Neutrophil (primary cell): ENCODE results near the gene UHRF1.

Source experiments
- H3K27ac ChIP-seq: fragments of 200-600 bp; sonication (generic); 2 replicates; pipeline ENCODE4 v1.5.1; 2016; ENCODE audit warnings: mild to moderate bottlenecking, moderate library complexity
- H3K27me3 ChIP-seq: fragments of 200-600 bp; sonication (generic); 2 replicates; pipeline ENCODE4 v1.6.0; 2016; ENCODE audit warnings: mild to moderate bottlenecking
- H3K36me3 ChIP-seq: fragments of 200-600 bp; sonication (generic); 2 replicates; pipeline ENCODE4 v1.5.1; 2017
- H3K4me1 ChIP-seq, 2 experiments: fragments of 200-600 bp in 1 of 2; sonication (generic) in 1 of 2; 1 replicate in 1 of 2; 2 replicates in 1 of 2; pipeline versions ENCODE4 v1.5.1 to v1.6.1; 2013 to 2016; ENCODE audit warnings: low read depth in 1 of 2, low read length in 1 of 2, mild to moderate bottlenecking in 1 of 2, moderate library complexity in 1 of 2; ENCODE audit not compliant: control insufficient read depth in 1 of 2, insufficient read depth in 1 of 2
- H3K4me3 ChIP-seq, 2 experiments: fragments of 200-600 bp in 1 of 2; sonication (generic) in 1 of 2; 1 replicate in 1 of 2; 2 replicates in 1 of 2; pipeline ENCODE4 v1.5.1; 2013 to 2016; ENCODE audit warnings: low read depth in 1 of 2, low read length in 1 of 2, mild to moderate bottlenecking in 1 of 2, moderate library complexity in 1 of 2
- H3K9me3 ChIP-seq: fragments of 200-600 bp; sonication (generic); 2 replicates; pipeline ENCODE4 v1.5.1; 2016
- CTCF ChIP-seq: fragments of 200-600 bp; sonication (generic); IDR thresholded peaks from 2 replicates; pipeline ENCODE4 v1.5.1; 2016; ENCODE audit warnings: antibody characterized with exemption

UHRF1 gene

GRCh38 chr19:4984438-4984990 lies 75.2 kb downstream of the UHRF1 start:
- H3K4me3 ChIP-seq, result no peak overlapping the region
- TF ChIP-seq CTCF, result no peak
- H3K27me3 ChIP-seq, result no peaks in the 10 kb centered on the region
- no peaks in the 10 kb centered on the region for H3K9me3 ChIP-seq
- peaks cover 7 to 18% of the 10 kb centered on the region in 2 experiments for H3K4me1 ChIP-seq
- H3K27ac ChIP-seq, result no peak overlapping the region
- H3K36me3 ChIP-seq, result peaks cover 24% of the 10 kb centered on the region

- Histone ChIP-seq H3K36me3 (peaks cover 24% of the 10 kb centered on the region), H3K4me1 (peaks cover 0 to 13% of the 10 kb centered on the region in 2 experiments), H3K27me3 (no peaks in the 10 kb centered on the region), H3K9me3 (no peaks in the 10 kb centered on the region), H3K4me3 (no peak overlapping the region), H3K27ac (no peak overlapping the region)
- TF ChIP-seq CTCF, result no peak
Observed at GRCh38 chr19:4985551-4985991, 76.3 kb downstream of the UHRF1 start.

GRCh38 chr19:4986056-4986455 lies 76.8 kb downstream of the UHRF1 start:
- Histone ChIP-seq H3K4me3 (no peak overlapping the region), H3K27me3 (no peaks in the 10 kb centered on the region), H3K9me3 (no peaks in the 10 kb centered on the region), H3K36me3 (peaks cover 24% of the 10 kb centered on the region), H3K4me1 (peaks cover 4 to 12% of the 10 kb centered on the region in 2 experiments), H3K27ac (no peak overlapping the region)
- no peak for TF ChIP-seq CTCF

- no peaks in the 10 kb centered on the region for H3K9me3 ChIP-seq
- H3K27me3 ChIP-seq, result no peaks in the 10 kb centered on the region
- H3K27ac ChIP-seq, result no peak overlapping the region
- H3K4me3 ChIP-seq, result no peak overlapping the region
- H3K4me1 ChIP-seq, result peaks cover 8 to 12% of the 10 kb centered on the region in 2 experiments
- H3K36me3 ChIP-seq, result peaks cover 24% of the 10 kb centered on the region
- TF ChIP-seq CTCF, result no peak
Observed at GRCh38 chr19:4986471-4986891, 77.2 kb downstream of the UHRF1 start.

GRCh38 chr19:4987256-4987655 lies 78.0 kb downstream of the UHRF1 start:
- H3K9me3 ChIP-seq, result no peaks in the 10 kb centered on the region
- H3K27ac ChIP-seq, result no peak overlapping the region
- H3K36me3 ChIP-seq, result peaks cover 24% of the 10 kb centered on the region
- H3K4me1 ChIP-seq, result peaks cover 14 to 15% of the 10 kb centered on the region in 2 experiments
- no peak overlapping the region for H3K4me3 ChIP-seq
- no peak for TF ChIP-seq CTCF
- H3K27me3 ChIP-seq, result no peaks in the 10 kb centered on the region
